CD8-positive, alpha-beta memory T cell (primary cell): Measurements from ENCODE around the gene PRSS57. TPM values are rescaled to one million over a fixed set of nuclear protein-coding genes. Genes with fewer than 3 reads are reported as not detected.

Experiments used
- CTCF ChIA-PET: fragments of 350-600 bp; sonication (Branson Sonifier 250); formaldehyde crosslinking; loops from one replicate; lab custom pipeline; 2021; ENCODE audit warnings: antibody characterized with exemption; lab: Charles Lee
- POLR2A ChIA-PET: fragments of 350-600 bp; sonication (Branson Sonifier 250); formaldehyde crosslinking; loops from one replicate; lab custom pipeline; 2021; ENCODE audit warnings: antibody characterized with exemption; lab: Charles Lee
- DNase-seq, 5 donors: peaks; one replicate each; pipeline versions ENCODE4 v3.0.0 to v3.0.0-alpha.2; 2020 to 2022; ENCODE audit warnings: mixed read lengths in 1 of 5
- H3K27ac ChIP-seq: one replicate; pipeline ENCODE4 v1.7.0; 2013; ENCODE audit warnings: low read depth, mild to moderate bottlenecking, low read length, moderate library complexity
- H3K27me3 ChIP-seq: 2 replicates; pipeline ENCODE4 v1.7.0; 2013; ENCODE audit warnings: low read length, mild to moderate bottlenecking; ENCODE audit not compliant: insufficient read depth, poor library complexity, severe bottlenecking
- H3K36me3 ChIP-seq: 2 replicates; pipeline ENCODE4 v1.7.0; 2013; ENCODE audit warnings: mild to moderate bottlenecking, low read length, moderate library complexity; ENCODE audit not compliant: insufficient read depth
- H3K4me1 ChIP-seq: 2 replicates; pipeline ENCODE4 v1.7.0; 2013; ENCODE audit warnings: mild to moderate bottlenecking, low read length, moderate library complexity; ENCODE audit not compliant: insufficient read depth
- H3K4me3 ChIP-seq: 2 replicates; pipeline ENCODE4 v1.7.0; 2013; ENCODE audit warnings: mild to moderate bottlenecking, low read length
- H3K9me3 ChIP-seq: 2 replicates; pipeline ENCODE4 v1.7.0; 2013; ENCODE audit warnings: mild to moderate bottlenecking, low read length
- H3K27ac Mint-ChIP-seq, 8 donors: one replicate each; pipeline ENCODE4 v1.8.0; 2020 to 2021; ENCODE audit warnings: mixed read lengths in 8 of 8, mild to moderate bottlenecking in 6 of 8, inconsistent platforms in 3 of 8, moderate library complexity in 3 of 8
- H3K27me3 Mint-ChIP-seq, 2 donors: one replicate each; pipeline ENCODE4 v1.8.0; 2020 to 2021; ENCODE audit warnings: mixed read lengths in 2 of 2, mild to moderate bottlenecking in 1 of 2, moderate library complexity in 1 of 2
- H3K36me3 Mint-ChIP-seq, 3 donors: one replicate each; pipeline ENCODE4 v1.8.0; 2020 to 2021; ENCODE audit warnings: mixed read lengths in 3 of 3, inconsistent platforms in 1 of 3, mild to moderate bottlenecking in 1 of 3
- H3K4me1 Mint-ChIP-seq, 3 donors: one replicate each; pipeline ENCODE4 v1.8.0; 2020 to 2021; ENCODE audit warnings: mixed read lengths in 3 of 3, inconsistent platforms in 1 of 3, mild to moderate bottlenecking in 1 of 3
- H3K4me3 Mint-ChIP-seq, 7 donors: one replicate each; pipeline ENCODE4 v1.8.0; 2020 to 2021; ENCODE audit warnings: mixed read lengths in 7 of 7, mild to moderate bottlenecking in 6 of 7, moderate library complexity in 4 of 7, inconsistent platforms in 2 of 7
- H3K9me3 Mint-ChIP-seq, 5 donors: one replicate each; pipeline ENCODE4 v1.8.0; 2020 to 2022; ENCODE audit warnings: mixed read lengths in 5 of 5, mild to moderate bottlenecking in 3 of 5, moderate library complexity in 2 of 5, inconsistent platforms in 1 of 5
- polyA plus RNA-seq: library from polyadenylated mRNA; unstranded; fragments of 300-500 nt; fragmentation: Illumina TruSeq; gene quantifications from one replicate; pipeline ENCODE4 v1.2.3, GENCODE V29; 2021
- total RNA-seq, 2 experiments: library from RNA; stranded (reverse); gene quantifications; one replicate each; pipeline ENCODE4 v1.2.3, GENCODE V29; 2021

The PRSS57 gene
- total and polyA plus RNA-seq, 3 experiments from 2014 or later: not detected

DNA sequence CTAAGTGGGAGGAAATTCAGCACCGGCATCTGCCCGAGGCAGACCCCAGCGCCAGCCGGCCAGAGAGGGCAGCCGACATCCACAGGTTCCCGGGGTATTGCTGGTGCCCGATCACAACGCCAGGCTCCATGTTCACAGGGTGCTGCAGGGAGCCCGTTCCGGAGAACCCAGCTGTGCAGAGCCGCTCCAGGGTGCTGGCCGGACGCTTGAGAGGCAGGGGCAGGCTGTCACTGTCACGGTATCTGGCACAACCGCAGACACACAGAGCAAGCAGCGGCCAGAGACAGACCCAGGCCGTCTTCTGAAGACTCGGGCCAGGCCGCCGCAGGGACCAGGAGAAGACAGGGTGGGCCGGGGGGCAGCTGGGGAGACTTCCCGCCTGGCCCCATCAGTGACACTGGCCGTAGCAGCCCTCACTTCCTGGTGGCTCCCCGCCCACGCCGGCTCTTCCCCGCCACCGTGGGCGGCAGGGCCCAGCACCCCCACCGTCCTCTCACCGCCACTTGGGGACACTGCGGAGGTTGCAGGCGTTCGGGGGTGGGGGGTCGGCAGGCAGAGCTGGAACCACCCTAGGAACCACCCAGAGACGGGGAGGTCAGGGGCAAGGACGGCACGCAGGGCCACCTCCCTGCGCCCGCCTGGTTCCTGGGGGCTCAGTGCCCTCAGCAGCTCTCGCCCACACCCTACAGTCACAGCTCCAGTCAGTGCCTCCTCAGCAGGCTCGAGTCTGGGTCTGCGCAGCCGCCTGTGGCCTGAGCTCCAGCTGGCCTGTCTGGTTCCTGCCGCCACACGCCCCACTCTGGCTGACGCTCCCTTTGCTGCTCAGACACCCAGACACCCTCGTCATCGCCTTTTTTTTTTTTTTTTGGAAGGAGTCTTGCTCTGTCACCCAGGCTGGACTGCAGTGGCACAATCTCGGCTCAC is 36.1 kb downstream of the PRSS57 start:
- DNase-seq: peak; percentile 27 to 88 (median 78)
- no peaks in the 10 kb centered on the region for H3K27me3 ChIP-seq
- H3K36me3 Mint-ChIP-seq: peaks cover 0 to 56% (median 2%) of the 10 kb centered on the region in 3 donors
- H3K9me3 Mint-ChIP-seq: no peaks in the 10 kb centered on the region
- ChIA-PET CTCF (interaction anchor here (0.9 kb wide), 1 partner anchor 131 kb away, joined by 3 read pairs; no protein-coding TSS in a partner anchor), POLR2A (interaction anchor here (0.5 to 0.9 kb wide), 3 partner anchors 69 to 580 kb away, joined by 3 to 5 read pairs (median 3); partner anchors contain the start of gene HCN2)
- H3K4me1 Mint-ChIP-seq: peaks cover 42 to 75% (median 46%) of the 10 kb centered on the region in 3 donors
- H3K4me3 Mint-ChIP-seq: peak overlapping the region; percentile 98 to 99 (median 98)
- H3K4me1 ChIP-seq: peaks cover 60% of the 10 kb centered on the region
- H3K27ac ChIP-seq: peak overlapping the region; percentile 91
- peak overlapping the region; percentile 96 to 100 (median 100) for H3K27ac Mint-ChIP-seq
- H3K27me3 Mint-ChIP-seq: peaks cover 0 to 3% of the 10 kb centered on the region in 2 donors
- no peaks in the 10 kb centered on the region for H3K36me3 ChIP-seq
- peak overlapping the region; percentile 84 for H3K4me3 ChIP-seq
- no peaks in the 10 kb centered on the region for H3K9me3 ChIP-seq

- H3K36me3 Mint-ChIP-seq: peaks cover 0 to 64% (median 2%) of the 10 kb centered on the region in 3 donors
- H3K9me3 Mint-ChIP-seq: no peaks in the 10 kb centered on the region
- DNase-seq: no peak
- peaks cover 0 to 3% of the 10 kb centered on the region in 2 donors for H3K27me3 Mint-ChIP-seq
- H3K4me1 ChIP-seq: peaks cover 54% of the 10 kb centered on the region
- POLR2A ChIA-PET: no interaction called here
- H3K27ac ChIP-seq: peak overlapping the region; percentile 4
- no peak overlapping the region for H3K4me3 ChIP-seq
- H3K27me3 ChIP-seq: no peaks in the 10 kb centered on the region
- H3K27ac Mint-ChIP-seq: peak overlapping the region; percentile 63 to 100 (median 97)
- H3K9me3 ChIP-seq: no peaks in the 10 kb centered on the region
- CTCF ChIA-PET: interaction anchor here (1.2 kb wide), 1 partner anchor 24 kb away, joined by 4 read pairs; the partner anchor contains the start of gene POLRMT
- H3K4me3 Mint-ChIP-seq: peak overlapping the region; percentile 38 to 72 (median 56)
- H3K4me1 Mint-ChIP-seq: peaks cover 42 to 77% (median 44%) of the 10 kb centered on the region in 3 donors
- H3K36me3 ChIP-seq: peaks cover 5% of the 10 kb centered on the region
These were observed 37.0 kb downstream of the PRSS57 start for GRCh38 chr19:658059-658839.

GRCh38 chr19:657611-658010 is 37.6 kb downstream of the PRSS57 start:
- Histone ChIP-seq H3K4me1 (peaks cover 54% of the 10 kb centered on the region), H3K27ac (no peak overlapping the region), H3K4me3 (no peak overlapping the region), H3K36me3 (peaks cover 6% of the 10 kb centered on the region), H3K9me3 (no peaks in the 10 kb centered on the region), H3K27me3 (no peaks in the 10 kb centered on the region)
- H3K27ac Mint-ChIP-seq: peak overlapping the region in 6 of 8 donors; percentile 27 to 99 (median 79)
- POLR2A ChIA-PET: no interaction called here
- no peaks in the 10 kb centered on the region for H3K9me3 Mint-ChIP-seq
- H3K27me3 Mint-ChIP-seq: peaks cover 0 to 3% of the 10 kb centered on the region in 2 donors
- DNase-seq: no peak
- H3K36me3 Mint-ChIP-seq: peaks cover 0 to 68% (median 2%) of the 10 kb centered on the region in 3 donors
- CTCF ChIA-PET: interaction anchor here (1.2 kb wide), 1 partner anchor 23 kb away, joined by 4 read pairs; the partner anchor contains the start of gene POLRMT
- H3K4me1 Mint-ChIP-seq: peaks cover 42 to 78% (median 44%) of the 10 kb centered on the region in 3 donors
- H3K4me3 Mint-ChIP-seq: peak overlapping the region in 2 of 7 donors; percentile 10 to 12

- Histone ChIP-seq H3K4me3 (no peak overlapping the region), H3K27ac (no peak overlapping the region), H3K36me3 (peaks cover 6% of the 10 kb centered on the region), H3K27me3 (no peaks in the 10 kb centered on the region), H3K4me1 (peaks cover 54% of the 10 kb centered on the region), H3K9me3 (no peaks in the 10 kb centered on the region)
- H3K4me3 Mint-ChIP-seq: peak overlapping the region in 6 of 7 donors; percentile 3 to 43 (median 16)
- H3K9me3 Mint-ChIP-seq: no peaks in the 10 kb centered on the region
- H3K27me3 Mint-ChIP-seq: peaks cover 0 to 3% of the 10 kb centered on the region in 2 donors
- peak overlapping the region in 7 of 8 donors; percentile 33 to 99 (median 88) for H3K27ac Mint-ChIP-seq
- H3K36me3 Mint-ChIP-seq: peaks cover 0 to 71% (median 2%) of the 10 kb centered on the region in 3 donors
- POLR2A ChIA-PET: no interaction called here
- H3K4me1 Mint-ChIP-seq: peaks cover 42 to 78% (median 44%) of the 10 kb centered on the region in 3 donors
- CTCF ChIA-PET: interaction anchor here (0.7 to 1.2 kb wide), 3 partner anchors 15 to 75 kb away, joined by 3 to 4 read pairs (median 3); partner anchors contain the start of gene POLRMT
- DNase-seq: no peak
These were observed 38.3 kb downstream of the PRSS57 start for GRCh38 chr19:656751-657559.

DNA sequence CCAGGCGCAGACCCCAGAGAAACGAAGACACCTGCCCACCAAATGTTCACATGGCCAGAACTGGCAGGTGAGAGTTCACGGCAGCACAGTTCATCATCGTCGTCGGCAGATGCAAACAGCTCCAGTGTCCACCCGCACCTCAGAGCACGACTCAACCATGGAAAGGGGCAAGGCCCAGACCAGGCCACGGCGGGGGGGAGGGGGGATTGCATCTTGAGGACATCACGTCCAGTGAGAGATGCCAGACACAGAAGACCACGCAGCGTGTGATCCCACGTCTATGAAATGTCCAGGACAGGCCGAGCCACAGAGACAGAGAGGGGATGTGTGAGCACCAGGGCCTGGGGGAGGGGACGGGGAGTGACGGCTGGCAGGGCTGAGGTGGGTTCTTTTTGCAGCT is 39.6 kb downstream of the PRSS57 start:
- Histone ChIP-seq H3K36me3 (peaks cover 13% of the 10 kb centered on the region), H3K9me3 (no peaks in the 10 kb centered on the region), H3K27me3 (no peaks in the 10 kb centered on the region), H3K4me1 (peaks cover 54% of the 10 kb centered on the region), H3K4me3 (no peak overlapping the region), H3K27ac (no peak overlapping the region)
- peaks cover 0 to 66% (median 2%) of the 10 kb centered on the region in 3 donors for H3K36me3 Mint-ChIP-seq
- POLR2A ChIA-PET: no interaction called here
- no peaks in the 10 kb centered on the region for H3K27me3 Mint-ChIP-seq
- no peaks in the 10 kb centered on the region for H3K9me3 Mint-ChIP-seq
- H3K27ac Mint-ChIP-seq: peak overlapping the region; percentile 39 to 96 (median 84)
- CTCF ChIA-PET: interaction anchor here (0.9 to 1.5 kb wide), 3 partner anchors 14 to 24 kb away, joined by 3 to 4 read pairs (median 3); no protein-coding TSS in a partner anchor
- DNase-seq: no peak
- H3K4me1 Mint-ChIP-seq: peaks cover 41 to 73% (median 41%) of the 10 kb centered on the region in 3 donors
- H3K4me3 Mint-ChIP-seq: peak overlapping the region in 6 of 7 donors; percentile 29 to 81 (median 44)

DNA sequence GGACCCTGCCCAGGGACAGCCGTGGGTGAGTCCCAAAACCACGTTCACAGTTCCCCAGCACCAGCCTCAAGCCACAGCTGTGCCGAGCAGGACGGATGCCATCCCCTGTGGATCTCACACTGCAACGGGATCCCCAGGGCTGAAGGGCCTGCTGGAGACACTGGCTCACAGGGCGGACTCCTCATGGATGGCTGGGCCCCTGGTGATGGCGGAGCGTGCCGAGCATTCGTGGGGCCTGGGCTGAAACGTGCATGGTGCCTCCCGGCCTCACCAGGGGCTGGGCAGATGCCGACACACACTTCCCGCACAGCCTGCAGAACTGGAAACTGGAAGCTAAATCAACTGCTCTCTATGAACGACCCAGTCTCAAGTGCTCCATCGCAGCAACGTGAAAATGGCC is 41.8 kb downstream of the PRSS57 start:
- peaks cover 0 to 71% (median 2%) of the 10 kb centered on the region in 3 donors for H3K36me3 Mint-ChIP-seq
- peak overlapping the region in 2 of 7 donors; percentile 7 to 23 for H3K4me3 Mint-ChIP-seq
- ChIA-PET POLR2A (no interaction called here), CTCF (no interaction called here)
- Histone ChIP-seq H3K27me3 (no peaks in the 10 kb centered on the region), H3K4me3 (no peak overlapping the region), H3K27ac (no peak overlapping the region), H3K36me3 (peaks cover 14% of the 10 kb centered on the region), H3K4me1 (peaks cover 31% of the 10 kb centered on the region), H3K9me3 (no peaks in the 10 kb centered on the region)
- peak overlapping the region in 4 of 8 donors; percentile 23 to 65 (median 52) for H3K27ac Mint-ChIP-seq
- H3K27me3 Mint-ChIP-seq: no peaks in the 10 kb centered on the region
- no peaks in the 10 kb centered on the region for H3K9me3 Mint-ChIP-seq
- peaks cover 29 to 53% (median 29%) of the 10 kb centered on the region in 3 donors for H3K4me1 Mint-ChIP-seq
- no peak for DNase-seq
